Measurements from ENCODE around the gene TMX3.

- TF ChIP-seq CTCF (IDR thresholded peaks at IDR 0.05), result no peak
- TF ChIP-seq POLR2AphosphoS5 (IDR thresholded peaks at IDR 0.05; ENCODE audit: low read depth, low read length), result no peak
- no peak for TF ChIP-seq REST (IDR thresholded peaks at IDR 0.05; ENCODE audit: insufficient read depth in 1 of 2, low read depth in 2 of 2, low read length in 1 of 2)
Observed at GRCh38 chr18:68665628-68666027, 49.3 kb downstream of the TMX3 start.

All from Panc1 (cell line).